Esophagus muscularis mucosa (tissue), 4 donors: ENCODE measurements around the gene SLC4A5. TPM values are rescaled to one million over a fixed set of nuclear protein-coding genes. Genes with fewer than 3 reads are reported as not detected.

Experiments
- DNase-seq: peaks from one replicate; pipeline ENCODE4 v3.0.0-alpha.2; 2017; ENCODE audit errors: extremely low spot score
- H3K27ac ChIP-seq, 4 donors: fragments of 200-600 bp; sonication (generic); replicated peaks in 1 of 4; 1 replicate in 3 of 4; 2 replicates in 1 of 4; pipeline ENCODE4 v1.5.1; 2016 to 2019; ENCODE audit warnings: mild to moderate bottlenecking in 1 of 4
- H3K27me3 ChIP-seq, 4 donors: fragments of 200-600 bp; sonication (generic); one replicate each; pipeline versions ENCODE4 v1.5.1 to v1.6.0; 2016 to 2019
- H3K36me3 ChIP-seq, 4 donors: fragments of 200-600 bp; sonication (generic); one replicate each; pipeline ENCODE4 v1.5.1; 2016 to 2019
- H3K4me1 ChIP-seq, 4 donors: fragments of 200-600 bp; sonication (generic); one replicate each; pipeline ENCODE4 v1.5.1; 2016 to 2019
- H3K4me3 ChIP-seq, 4 donors: fragments of 200-600 bp; sonication (generic); 1 replicate in 2 of 4; 2 replicates in 2 of 4; pipeline ENCODE4 v1.5.1; 2016 to 2019; ENCODE audit warnings: mild to moderate bottlenecking in 4 of 4, moderate library complexity in 1 of 4
- H3K9me3 ChIP-seq, 4 donors: fragments of 200-600 bp; sonication (generic); 1 replicate in 3 of 4; 2 replicates in 1 of 4; pipeline ENCODE4 v1.5.1; 2016 to 2019
- EP300 ChIP-seq: sonication (generic); formaldehyde crosslinking; IDR thresholded peaks from one replicate; pipeline ENCODE4 v1.6.1; 2017; ENCODE audit warnings: antibody characterized with exemption
- POLR2A ChIP-seq: fragments of 450-650 bp; IDR thresholded peaks from one replicate; pipeline ENCODE4 v1.6.1; 2017; ENCODE audit warnings: antibody characterized with exemption, moderate library complexity, mild to moderate bottlenecking, low read depth
- POLR2AphosphoS5 ChIP-seq, 2 donors: sonication (generic); formaldehyde crosslinking; IDR thresholded peaks; one replicate each; pipeline ENCODE4 v1.6.1; 2017; ENCODE audit warnings: antibody characterized with exemption in 2 of 2
- WGBS: methylation state at CpG from one replicate; pipeline ENCODE4 v1.1.5; 2018; 5-methylcytosine and 5-hydroxymethylcytosine counted together
- intact Hi-C: fragments of 100-400 bp; cut with DNase I; formaldehyde crosslinking; loops from one replicate; pipeline ENCODE4 v1.15.1; 2023
- total RNA-seq, 4 donors: library from RNA; depleted of rRNA; stranded (reverse); fragments of >200 nt; gene quantifications; one replicate each; pipeline versions ENCODE4 v1.1.0 to v1.2.1, GENCODE V29; 2016
- TF ChIP-seq, protein P1 (sequence below), 3 experiments: fragments of 200-600 bp in 2 of 3; fragments of 450-650 bp in 1 of 3; sonication (generic) in 2 of 3; IDR thresholded peaks; one replicate each; pipeline ENCODE4 v1.5.1; 2017 to 2019; ENCODE audit warnings: antibody characterized with exemption in 3 of 3, mild to moderate bottlenecking in 2 of 3, moderate library complexity in 1 of 3

Gene SLC4A5
- total RNA-seq, 4 donors from 2014 or later: 0.50 to 1.8 (median 1.4) TPM

- H3K36me3 ChIP-seq: peaks cover 0 to 27% (median 6%) of the 10 kb centered on the region in 4 donors
- no peaks in the 10 kb centered on the region for H3K27me3 ChIP-seq
- no peak overlapping the region for H3K4me3 ChIP-seq
- H3K9me3 ChIP-seq: no peaks in the 10 kb centered on the region
- intact Hi-C loops: no loop called here
- H3K4me1 ChIP-seq: no peaks in the 10 kb centered on the region
- 61% methylated on average over 6 of the region's 6 CpGs for WGBS
- no peak overlapping the region for H3K27ac ChIP-seq
- TF ChIP-seq, protein P1, sequence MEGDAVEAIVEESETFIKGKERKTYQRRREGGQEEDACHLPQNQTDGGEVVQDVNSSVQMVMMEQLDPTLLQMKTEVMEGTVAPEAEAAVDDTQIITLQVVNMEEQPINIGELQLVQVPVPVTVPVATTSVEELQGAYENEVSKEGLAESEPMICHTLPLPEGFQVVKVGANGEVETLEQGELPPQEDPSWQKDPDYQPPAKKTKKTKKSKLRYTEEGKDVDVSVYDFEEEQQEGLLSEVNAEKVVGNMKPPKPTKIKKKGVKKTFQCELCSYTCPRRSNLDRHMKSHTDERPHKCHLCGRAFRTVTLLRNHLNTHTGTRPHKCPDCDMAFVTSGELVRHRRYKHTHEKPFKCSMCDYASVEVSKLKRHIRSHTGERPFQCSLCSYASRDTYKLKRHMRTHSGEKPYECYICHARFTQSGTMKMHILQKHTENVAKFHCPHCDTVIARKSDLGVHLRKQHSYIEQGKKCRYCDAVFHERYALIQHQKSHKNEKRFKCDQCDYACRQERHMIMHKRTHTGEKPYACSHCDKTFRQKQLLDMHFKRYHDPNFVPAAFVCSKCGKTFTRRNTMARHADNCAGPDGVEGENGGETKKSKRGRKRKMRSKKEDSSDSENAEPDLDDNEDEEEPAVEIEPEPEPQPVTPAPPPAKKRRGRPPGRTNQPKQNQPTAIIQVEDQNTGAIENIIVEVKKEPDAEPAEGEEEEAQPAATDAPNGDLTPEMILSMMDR (IDR thresholded peaks at IDR 0.05): peak; percentile 19 to 31 (median 29)
- TF ChIP-seq EP300: no peak
- DNase-seq: no peak
Measured at GRCh38 chr2:74261204-74261864, 81.9 kb downstream of the SLC4A5 start.

DNA sequence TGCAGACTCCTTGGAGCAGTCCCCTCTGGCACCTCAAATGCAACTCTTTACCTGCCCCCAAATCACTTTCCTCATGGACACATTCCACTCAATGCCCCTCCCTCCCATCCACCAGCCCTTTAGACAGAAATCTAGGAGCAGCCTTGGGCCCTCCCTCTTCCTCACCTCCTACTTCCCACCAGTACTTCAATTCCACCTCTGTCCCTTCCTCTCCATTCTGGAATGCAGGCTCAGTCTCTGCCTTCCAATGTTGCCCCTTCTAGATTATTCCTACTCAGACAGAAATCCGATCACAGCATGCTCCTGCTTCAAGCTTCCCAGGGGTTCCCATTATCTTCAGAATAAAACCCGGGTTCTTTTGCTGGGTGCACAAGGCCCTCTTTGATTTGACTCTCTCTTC is 82.7 kb downstream of the SLC4A5 start:
- Histone ChIP-seq H3K4me1 (no peaks in the 10 kb centered on the region), H3K4me3 (no peak overlapping the region), H3K27ac (no peak overlapping the region), H3K27me3 (no peaks in the 10 kb centered on the region), H3K9me3 (no peaks in the 10 kb centered on the region), H3K36me3 (peaks cover 0 to 30% (median 8%) of the 10 kb centered on the region in 4 donors)
- TF ChIP-seq POLR2A (no peak), EP300 (no peak), POLR2AphosphoS5 (IDR thresholded peaks at IDR 0.05) (no peak)
- TF ChIP-seq, protein P1 (IDR thresholded peaks at IDR 0.05): no peak
- DNase-seq: no peak
- intact Hi-C loops: no loop called here
- 66% methylated on average over 2 of the region's 2 CpGs for WGBS

GRCh38 chr2:74259733-74260132 is 83.5 kb downstream of the SLC4A5 start:
- Histone ChIP-seq H3K36me3 (peaks cover 0 to 32% (median 5%) of the 10 kb centered on the region in 4 donors), H3K9me3 (no peaks in the 10 kb centered on the region), H3K27me3 (no peaks in the 10 kb centered on the region), H3K4me1 (no peaks in the 10 kb centered on the region), H3K4me3 (no peak overlapping the region), H3K27ac (no peak overlapping the region)
- WGBS: 78% methylated on average over 4 of the region's 4 CpGs
- intact Hi-C loops: loop anchor here (10.0 kb wide), 1 partner anchor 135 kb away; no protein-coding TSS in a partner anchor
- TF ChIP-seq POLR2AphosphoS5 (IDR thresholded peaks at IDR 0.05) (no peak), POLR2A (no peak), EP300 (no peak)
- TF ChIP-seq, protein P1 (IDR thresholded peaks at IDR 0.05): no peak
- DNase-seq: no peak

GRCh38 chr2:74259191-74259590 is 84.0 kb downstream of the SLC4A5 start:
- no peaks in the 10 kb centered on the region for H3K9me3 ChIP-seq
- TF ChIP-seq POLR2AphosphoS5 (IDR thresholded peaks at IDR 0.05): no peak
- no peak for TF ChIP-seq POLR2A
- TF ChIP-seq EP300: no peak
- TF ChIP-seq, protein P1 (IDR thresholded peaks at IDR 0.05): no peak
- H3K27ac ChIP-seq: no peak overlapping the region
- intact Hi-C loops: loop anchor here (10.0 kb wide), 1 partner anchor 136 kb away; no protein-coding TSS in a partner anchor
- no peak overlapping the region for H3K4me3 ChIP-seq
- 95% methylated on average over 3 of the region's 3 CpGs for WGBS
- no peaks in the 10 kb centered on the region for H3K27me3 ChIP-seq
- H3K4me1 ChIP-seq: no peaks in the 10 kb centered on the region
- peaks cover 0 to 36% (median 4%) of the 10 kb centered on the region in 4 donors for H3K36me3 ChIP-seq
- no peak for DNase-seq
